Measurements from ENCODE around the gene PLA2G3. TPM values are rescaled to one million over a fixed set of nuclear protein-coding genes. Genes with fewer than 3 reads are reported as not detected.

PLA2G3 gene
- total and polyA plus RNA-seq, 2 donors = not detected

GRCh38 chr22:31139066-31139465 is 1.2 kb downstream of the PLA2G3 start:
- Histone ChIP-seq H3K4me3 (ENCODE audit: low read depth, low read length) (no peak overlapping the region), H3K4me1 (ENCODE audit: insufficient read depth) (no peaks in the 10 kb centered on the region), H3K36me3 (ENCODE audit: insufficient read depth) (no peaks in the 10 kb centered on the region), H3K27ac (ENCODE audit: low read depth) (no peak overlapping the region)
- no peak for DNase-seq (ENCODE audit: extremely low spot score)
- 85% methylated on average over 3 of the region's 3 CpGs for WGBS

- H3K36me3 ChIP-seq (ENCODE audit: insufficient read depth) = no peaks in the 10 kb centered on the region
- H3K4me1 ChIP-seq (ENCODE audit: insufficient read depth) = no peaks in the 10 kb centered on the region
- WGBS = 76% methylated on average over 10 of the region's 10 CpGs
- DNase-seq (ENCODE audit: extremely low spot score) = no peak
- H3K27ac ChIP-seq (ENCODE audit: low read depth) = no peak overlapping the region
- no peak overlapping the region for H3K4me3 ChIP-seq (ENCODE audit: low read depth, low read length)
Measured at GRCh38 chr22:31138126-31138525, 2.2 kb downstream of the PLA2G3 start.

GRCh38 chr22:31137721-31138120 is 2.6 kb downstream of the PLA2G3 start:
- H3K36me3 ChIP-seq (ENCODE audit: insufficient read depth) = no peaks in the 10 kb centered on the region
- WGBS = 76% methylated on average over 10 of the region's 10 CpGs
- no peak overlapping the region for H3K27ac ChIP-seq (ENCODE audit: low read depth)
- H3K4me3 ChIP-seq (ENCODE audit: low read depth, low read length) = no peak overlapping the region
- no peaks in the 10 kb centered on the region for H3K4me1 ChIP-seq (ENCODE audit: insufficient read depth)
- DNase-seq (ENCODE audit: extremely low spot score) = no peak

GRCh38 chr22:31136711-31137110 is 3.6 kb downstream of the PLA2G3 start:
- WGBS = 94% methylated on average over 16 of the region's 16 CpGs

GRCh38 chr22:31136155-31136554 is 4.2 kb downstream of the PLA2G3 start:
- Histone ChIP-seq H3K4me1 (ENCODE audit: insufficient read depth) (no peaks in the 10 kb centered on the region), H3K36me3 (ENCODE audit: insufficient read depth) (no peaks in the 10 kb centered on the region), H3K27ac (ENCODE audit: low read depth) (no peak overlapping the region), H3K4me3 (ENCODE audit: low read depth, low read length) (no peak overlapping the region)
- DNase-seq (ENCODE audit: extremely low spot score) = no peak
- WGBS = 82% methylated on average over 9 of the region's 9 CpGs

More at GRCh38 chr22:31136711-31137110, 3.6 kb downstream of the PLA2G3 start:
- no peaks in the 10 kb centered on the region for H3K36me3 ChIP-seq (ENCODE audit: insufficient read depth)
- no peak overlapping the region for H3K4me3 ChIP-seq (ENCODE audit: low read depth, low read length)
- no peak overlapping the region for H3K27ac ChIP-seq (ENCODE audit: low read depth)
- no peak for DNase-seq (ENCODE audit: extremely low spot score)
- H3K4me1 ChIP-seq (ENCODE audit: insufficient read depth) = no peaks in the 10 kb centered on the region

- Histone ChIP-seq H3K27ac (ENCODE audit: low read depth) (no peak overlapping the region), H3K4me1 (ENCODE audit: insufficient read depth) (no peaks in the 10 kb centered on the region), H3K4me3 (ENCODE audit: low read depth, low read length) (no peak overlapping the region), H3K36me3 (ENCODE audit: insufficient read depth) (no peaks in the 10 kb centered on the region)
- no peak for DNase-seq (ENCODE audit: extremely low spot score)
- 90% methylated on average over 6 of the region's 6 CpGs for WGBS
Measured at GRCh38 chr22:31135706-31136105, 4.6 kb downstream of the PLA2G3 start.

GRCh38 chr22:31134688-31135087 is 5.6 kb downstream of the PLA2G3 start:
- Histone ChIP-seq H3K27ac (ENCODE audit: low read depth) (no peak overlapping the region), H3K4me1 (ENCODE audit: insufficient read depth) (no peaks in the 10 kb centered on the region), H3K4me3 (ENCODE audit: low read depth, low read length) (no peak overlapping the region), H3K36me3 (ENCODE audit: insufficient read depth) (no peaks in the 10 kb centered on the region)
- DNase-seq (ENCODE audit: extremely low spot score) = no peak
- WGBS = 89% methylated on average over 4 of the region's 4 CpGs

GRCh38 chr22:31133911-31134310 is 6.4 kb downstream of the PLA2G3 start:
- Histone ChIP-seq H3K4me1 (ENCODE audit: insufficient read depth) (no peaks in the 10 kb centered on the region), H3K27ac (ENCODE audit: low read depth) (no peak overlapping the region), H3K4me3 (ENCODE audit: low read depth, low read length) (no peak overlapping the region), H3K36me3 (ENCODE audit: insufficient read depth) (no peaks in the 10 kb centered on the region)
- WGBS = 95% methylated on average over 19 of the region's 19 CpGs
- DNase-seq (ENCODE audit: extremely low spot score) = no peak

- WGBS = 76% methylated on average over 2 of the region's 2 CpGs
- H3K36me3 ChIP-seq (ENCODE audit: insufficient read depth) = no peaks in the 10 kb centered on the region
- no peak overlapping the region for H3K4me3 ChIP-seq (ENCODE audit: low read depth, low read length)
- no peak for DNase-seq (ENCODE audit: extremely low spot score)
- no peaks in the 10 kb centered on the region for H3K4me1 ChIP-seq (ENCODE audit: insufficient read depth)
- no peak overlapping the region for H3K27ac ChIP-seq (ENCODE audit: low read depth)
Measured at GRCh38 chr22:31130873-31131272, 9.4 kb downstream of the PLA2G3 start.

GRCh38 chr22:31128156-31128555 is 12.2 kb downstream of the PLA2G3 start:
- Histone ChIP-seq H3K36me3 (ENCODE audit: insufficient read depth) (no peaks in the 10 kb centered on the region), H3K27ac (ENCODE audit: low read depth) (no peak overlapping the region), H3K4me3 (ENCODE audit: low read depth, low read length) (no peak overlapping the region), H3K4me1 (ENCODE audit: insufficient read depth) (no peaks in the 10 kb centered on the region)
- WGBS = 91% methylated on average over 7 of the region's 7 CpGs
- no peak for DNase-seq (ENCODE audit: extremely low spot score)

- no peak overlapping the region for H3K4me3 ChIP-seq (ENCODE audit: low read depth, low read length)
- WGBS = 42% methylated on average over 19 of the region's 19 CpGs
- DNase-seq (ENCODE audit: extremely low spot score) = no peak
Measured at GRCh38 chr22:31127181-31127772, 13.0 kb downstream of the PLA2G3 start.

GRCh38 chr22:31126869-31127175 is 13.5 kb downstream of the PLA2G3 start:
- DNase-seq (ENCODE audit: extremely low spot score) = no peak
- H3K36me3 ChIP-seq (ENCODE audit: insufficient read depth) = no peaks in the 10 kb centered on the region
- 82% methylated on average over 13 of the region's 13 CpGs for WGBS
- H3K4me1 ChIP-seq (ENCODE audit: insufficient read depth) = no peaks in the 10 kb centered on the region
- H3K27ac ChIP-seq (ENCODE audit: low read depth) = no peak overlapping the region
- no peak overlapping the region for H3K4me3 ChIP-seq (ENCODE audit: low read depth, low read length)

More at GRCh38 chr22:31127181-31127772, 13.0 kb downstream of the PLA2G3 start:
- H3K36me3 ChIP-seq (ENCODE audit: insufficient read depth) = no peaks in the 10 kb centered on the region
- no peaks in the 10 kb centered on the region for H3K4me1 ChIP-seq (ENCODE audit: insufficient read depth)
- H3K27ac ChIP-seq (ENCODE audit: low read depth) = no peak overlapping the region

GRCh38 chr22:31126128-31126868 is 14.0 kb downstream of the PLA2G3 start:
- H3K4me1 ChIP-seq (ENCODE audit: insufficient read depth) = no peaks in the 10 kb centered on the region
- 90% methylated on average over 22 of the region's 22 CpGs for WGBS
- DNase-seq (ENCODE audit: extremely low spot score) = no peak
- no peaks in the 10 kb centered on the region for H3K36me3 ChIP-seq (ENCODE audit: insufficient read depth)
- no peak overlapping the region for H3K4me3 ChIP-seq (ENCODE audit: low read depth, low read length)
- no peak overlapping the region for H3K27ac ChIP-seq (ENCODE audit: low read depth)

- H3K4me3 ChIP-seq (ENCODE audit: low read depth, low read length) = no peak overlapping the region
- 86% methylated on average over 12 of the region's 12 CpGs for WGBS
- no peak for DNase-seq (ENCODE audit: extremely low spot score)
Measured at GRCh38 chr22:31125521-31126117, 14.7 kb downstream of the PLA2G3 start.

More at GRCh38 chr22:31125521-31126117, 14.7 kb downstream of the PLA2G3 start:
- no peaks in the 10 kb centered on the region for H3K4me1 ChIP-seq (ENCODE audit: insufficient read depth)
- no peak overlapping the region for H3K27ac ChIP-seq (ENCODE audit: low read depth)
- no peaks in the 10 kb centered on the region for H3K36me3 ChIP-seq (ENCODE audit: insufficient read depth)
